Neural cell (in vitro differentiated cells): ENCODE data around the gene DUSP5. TPM values are rescaled to one million over a fixed set of nuclear protein-coding genes. Genes with fewer than 3 reads are reported as not detected.

Source experiments
- H2AFZ ChIP-seq: fragments of 200-600, 300-800 bp; sonication (generic), shearing (Covaris generic); 2 replicates; pipeline ENCODE4 v1.6.0; 2014; ENCODE audit warnings: low read depth, mild to moderate bottlenecking, antibody characterized with exemption, low read length, moderate library complexity
- H3F3A ChIP-seq: fragments of 200-600 bp; shearing (Covaris generic); 2 replicates; pipeline ENCODE4 v1.6.1; 2016; ENCODE audit warnings: mild to moderate bottlenecking, moderate library complexity, mixed read lengths, antibody characterized with exemption, low read length; ENCODE audit not compliant: insufficient read depth, poor library complexity, severe bottlenecking
- H3K27ac ChIP-seq: fragments of 200-600, 300-800 bp; sonication (generic), shearing (Covaris generic); 2 replicates; pipeline ENCODE4 v1.5.1; 2014; ENCODE audit warnings: mild to moderate bottlenecking, low read length, moderate library complexity
- H3K27me3 ChIP-seq: fragments of 300-800, 200-600 bp; sonication (generic), shearing (Covaris generic); 2 replicates; pipeline ENCODE4 v1.6.0; 2014; ENCODE audit warnings: mild to moderate bottlenecking, low read depth, low read length, moderate library complexity; ENCODE audit not compliant: insufficient read depth
- H3K36me3 ChIP-seq: fragments of 300-800, 200-600 bp; sonication (generic), shearing (Covaris generic); 2 replicates; pipeline ENCODE4 v1.5.1; 2014; ENCODE audit warnings: mild to moderate bottlenecking, antibody characterized with exemption, low read length, moderate library complexity; ENCODE audit not compliant: insufficient read depth
- H3K4me2 ChIP-seq: fragments of 300-800, 200-600 bp; sonication (generic), shearing (Covaris generic); 2 replicates; pipeline ENCODE4 v1.6.0; 2014; ENCODE audit warnings: mild to moderate bottlenecking, low read length
- H3K4me3 ChIP-seq: fragments of 300-800, 200-600 bp; sonication (generic), shearing (Covaris generic); 2 replicates; pipeline ENCODE4 v1.5.1; 2014; ENCODE audit warnings: mild to moderate bottlenecking, low read length, moderate library complexity
- H3K79me2 ChIP-seq: fragments of 200-600 bp; shearing (Covaris generic); replicated peaks from 2 replicates; pipeline ENCODE4 v1.6.0; 2014; ENCODE audit warnings: mild to moderate bottlenecking, low read length, moderate library complexity; ENCODE audit not compliant: insufficient read depth
- H3K9ac ChIP-seq: fragments of 300-800, 200-600 bp; sonication (generic), shearing (Covaris generic); 2 replicates; pipeline ENCODE4 v1.6.1; 2016; ENCODE audit warnings: mild to moderate bottlenecking, low read length, mixed read lengths
- H3K9me2 ChIP-seq: fragments of 200-600 bp; shearing (Covaris generic); 2 replicates; pipeline ENCODE4 v1.6.1; 2016; ENCODE audit warnings: mild to moderate bottlenecking, low read length, mixed read lengths; ENCODE audit not compliant: insufficient read depth
- H3K9me3 ChIP-seq: fragments of 200-600, 300-800 bp; sonication (generic), shearing (Covaris generic); 2 replicates; pipeline ENCODE4 v1.6.1; 2016; ENCODE audit warnings: mild to moderate bottlenecking, mixed run types, low read length, moderate library complexity, mixed read lengths
- H4K20me1 ChIP-seq: fragments of 200-600 bp; shearing (Covaris generic); 2 replicates; pipeline ENCODE4 v1.6.1; 2016; ENCODE audit warnings: mild to moderate bottlenecking, mixed run types; ENCODE audit not compliant: insufficient read depth
- CTCF ChIP-seq: fragments of 450-650 bp; IDR thresholded peaks from 2 replicates; pipeline ENCODE4 v1.5.1; 2014; ENCODE audit warnings: antibody characterized with exemption, mild to moderate bottlenecking, moderate library complexity; ENCODE audit not compliant: poor library complexity, severe bottlenecking
- EP300 ChIP-seq: fragments of 450-650 bp; conservative IDR thresholded peaks from 2 replicates; pipeline ENCODE4 v1.6.1; 2014; ENCODE audit warnings: antibody characterized with exemption, mild to moderate bottlenecking, moderate library complexity; ENCODE audit not compliant: poor library complexity, severe bottlenecking
- EZH2 ChIP-seq: fragments of 200-600, 300-800 bp; shearing (Covaris generic), sonication (generic); IDR thresholded peaks from 2 replicates; pipeline ENCODE4 v1.6.1; 2014; ENCODE audit warnings: antibody characterized with exemption, low read length, borderline replicate concordance, mild to moderate bottlenecking; ENCODE audit not compliant: insufficient read depth, poor library complexity, severe bottlenecking
- MXI1 ChIP-seq: fragments of 450-650 bp; conservative IDR thresholded peaks from 2 replicates; pipeline ENCODE4 v1.6.1; 2014; ENCODE audit warnings: antibody characterized with exemption, mild to moderate bottlenecking; ENCODE audit not compliant: poor library complexity, severe bottlenecking
- POLR2AphosphoS5 ChIP-seq: IDR thresholded peaks from 2 replicates; pipeline ENCODE4 v1.6.1; 2012
- RAD21 ChIP-seq: fragments of 450-650 bp; conservative IDR thresholded peaks from 2 replicates; pipeline ENCODE4 v1.6.1; 2014; ENCODE audit warnings: antibody characterized with exemption, mild to moderate bottlenecking, moderate library complexity
- SMC3 ChIP-seq: fragments of 450-650 bp; conservative IDR thresholded peaks from 2 replicates; pipeline ENCODE4 v1.6.1; 2014; ENCODE audit warnings: antibody characterized with exemption, mild to moderate bottlenecking, moderate library complexity; ENCODE audit not compliant: poor library complexity
- TAF1 ChIP-seq: IDR thresholded peaks from 2 replicates; pipeline ENCODE4 v1.6.1; 2012; ENCODE audit warnings: low read depth
- polyA plus RNA-seq: library from polyadenylated mRNA; depleted of rRNA; stranded (reverse); fragments of >200 nt; gene quantifications from 2 replicates; pipeline ENCODE4 v1.2.3, GENCODE V29; 2014
- TF ChIP-seq, protein P1 (sequence below): IDR thresholded peaks from 2 replicates; pipeline ENCODE4 v1.6.1; 2012; ENCODE audit warnings: borderline replicate concordance

Gene DUSP5
- polyA plus RNA-seq, 1 donor from 2014 or later: 2.2 TPM

GRCh38 chr10:110488940-110489339 is 8.8 kb upstream of the DUSP5 start:
- H3K79me2 ChIP-seq: no peaks in the 10 kb centered on the region
- no peaks in the 10 kb centered on the region for H3K9me2 ChIP-seq
- no peak overlapping the region for H3K27ac ChIP-seq

DNA sequence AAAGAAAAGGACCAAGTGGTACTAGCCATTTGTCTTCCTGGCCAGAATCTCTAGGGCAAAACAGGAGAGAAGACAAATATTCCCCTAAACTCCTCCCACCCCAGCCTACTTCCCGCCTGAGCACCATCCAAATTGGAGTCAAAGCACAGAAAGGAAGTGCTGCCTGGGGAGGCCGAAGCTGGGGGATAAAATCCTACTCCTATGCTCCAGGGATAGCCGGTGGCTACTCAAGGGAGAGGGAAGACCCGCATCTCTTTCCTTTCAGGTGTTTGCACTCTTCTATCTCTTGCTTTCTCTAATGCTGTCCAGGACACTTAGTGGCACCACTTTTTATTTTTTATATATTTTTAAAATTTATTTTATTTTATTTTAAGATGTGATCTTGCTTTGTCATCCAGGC is 7.1 kb upstream of the DUSP5 start:
- Histone ChIP-seq H2AFZ (no peak overlapping the region), H3K9ac (no peak overlapping the region), H4K20me1 (no peaks in the 10 kb centered on the region), H3K4me3 (no peak overlapping the region), H3K9me2 (no peaks in the 10 kb centered on the region), H3K4me2 (no peak overlapping the region), H3F3A (no peaks in the 10 kb centered on the region), H3K79me2 (no peaks in the 10 kb centered on the region), H3K36me3 (no peaks in the 10 kb centered on the region), H3K27me3 (no peaks in the 10 kb centered on the region), H3K9me3 (no peaks in the 10 kb centered on the region), H3K27ac (no peak overlapping the region)
- TF ChIP-seq EP300: no peak

More at GRCh38 chr10:110488940-110489339, 8.8 kb upstream of the DUSP5 start:
- H3F3A ChIP-seq: no peaks in the 10 kb centered on the region
- no peaks in the 10 kb centered on the region for H3K9me3 ChIP-seq
- H3K9ac ChIP-seq: no peak overlapping the region
- H2AFZ ChIP-seq: no peak overlapping the region
- H3K36me3 ChIP-seq: no peaks in the 10 kb centered on the region
- H3K4me3 ChIP-seq: no peak overlapping the region
- no peaks in the 10 kb centered on the region for H3K27me3 ChIP-seq
- H3K4me2 ChIP-seq: no peak overlapping the region
- TF ChIP-seq TAF1 (no peak), POLR2AphosphoS5 (no peak), EZH2 (no peak), EP300 (no peak), SMC3 (no peak), MXI1 (no peak), RAD21 (no peak)
- no peaks in the 10 kb centered on the region for H4K20me1 ChIP-seq

DNA sequence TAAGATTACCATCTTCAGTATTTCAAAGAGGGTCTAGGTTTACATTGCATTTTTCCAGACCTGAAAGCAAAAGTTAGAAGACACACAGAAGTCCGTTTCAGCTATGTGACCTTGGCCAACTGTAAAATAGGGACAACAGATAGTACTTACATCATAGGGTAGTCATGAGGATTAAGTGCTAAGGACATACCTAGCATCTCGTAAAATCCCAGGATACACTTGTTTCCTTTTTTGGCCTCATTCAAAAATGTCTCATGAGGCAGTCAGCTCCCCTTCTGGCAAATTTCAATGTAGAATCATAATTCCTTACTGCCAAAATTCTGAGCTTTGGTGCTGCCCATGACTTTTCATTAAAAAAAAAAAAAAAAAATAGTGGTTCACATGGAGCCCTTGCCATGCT is 6.4 kb upstream of the DUSP5 start:
- Histone ChIP-seq H3F3A (no peaks in the 10 kb centered on the region), H3K9me3 (no peaks in the 10 kb centered on the region), H3K4me2 (no peak overlapping the region), H2AFZ (no peak overlapping the region), H3K9ac (no peak overlapping the region), H3K27ac (no peak overlapping the region), H3K27me3 (peaks cover 6% of the 10 kb centered on the region), H3K9me2 (no peaks in the 10 kb centered on the region), H4K20me1 (no peaks in the 10 kb centered on the region), H3K79me2 (no peaks in the 10 kb centered on the region), H3K36me3 (no peaks in the 10 kb centered on the region), H3K4me3 (no peak overlapping the region)
- no peak for TF ChIP-seq MXI1

- no peak overlapping the region for H3K27ac ChIP-seq
- no peaks in the 10 kb centered on the region for H3K79me2 ChIP-seq
- no peaks in the 10 kb centered on the region for H3K9me3 ChIP-seq
- H3K36me3 ChIP-seq: no peaks in the 10 kb centered on the region
- no peaks in the 10 kb centered on the region for H3K9me2 ChIP-seq
- peaks cover 15% of the 10 kb centered on the region for H3K27me3 ChIP-seq
- H2AFZ ChIP-seq: no peak overlapping the region
- H3K4me3 ChIP-seq: no peak overlapping the region
- H3K4me2 ChIP-seq: no peak overlapping the region
- H4K20me1 ChIP-seq: no peaks in the 10 kb centered on the region
- H3K9ac ChIP-seq: no peak overlapping the region
- H3F3A ChIP-seq: no peaks in the 10 kb centered on the region
- TF ChIP-seq POLR2AphosphoS5 (no peak), CTCF (no peak), RAD21 (no peak), TAF1 (no peak), SMC3 (no peak), EZH2 (no peak), EP300 (no peak), MXI1 (no peak)
- TF ChIP-seq, protein P1, sequence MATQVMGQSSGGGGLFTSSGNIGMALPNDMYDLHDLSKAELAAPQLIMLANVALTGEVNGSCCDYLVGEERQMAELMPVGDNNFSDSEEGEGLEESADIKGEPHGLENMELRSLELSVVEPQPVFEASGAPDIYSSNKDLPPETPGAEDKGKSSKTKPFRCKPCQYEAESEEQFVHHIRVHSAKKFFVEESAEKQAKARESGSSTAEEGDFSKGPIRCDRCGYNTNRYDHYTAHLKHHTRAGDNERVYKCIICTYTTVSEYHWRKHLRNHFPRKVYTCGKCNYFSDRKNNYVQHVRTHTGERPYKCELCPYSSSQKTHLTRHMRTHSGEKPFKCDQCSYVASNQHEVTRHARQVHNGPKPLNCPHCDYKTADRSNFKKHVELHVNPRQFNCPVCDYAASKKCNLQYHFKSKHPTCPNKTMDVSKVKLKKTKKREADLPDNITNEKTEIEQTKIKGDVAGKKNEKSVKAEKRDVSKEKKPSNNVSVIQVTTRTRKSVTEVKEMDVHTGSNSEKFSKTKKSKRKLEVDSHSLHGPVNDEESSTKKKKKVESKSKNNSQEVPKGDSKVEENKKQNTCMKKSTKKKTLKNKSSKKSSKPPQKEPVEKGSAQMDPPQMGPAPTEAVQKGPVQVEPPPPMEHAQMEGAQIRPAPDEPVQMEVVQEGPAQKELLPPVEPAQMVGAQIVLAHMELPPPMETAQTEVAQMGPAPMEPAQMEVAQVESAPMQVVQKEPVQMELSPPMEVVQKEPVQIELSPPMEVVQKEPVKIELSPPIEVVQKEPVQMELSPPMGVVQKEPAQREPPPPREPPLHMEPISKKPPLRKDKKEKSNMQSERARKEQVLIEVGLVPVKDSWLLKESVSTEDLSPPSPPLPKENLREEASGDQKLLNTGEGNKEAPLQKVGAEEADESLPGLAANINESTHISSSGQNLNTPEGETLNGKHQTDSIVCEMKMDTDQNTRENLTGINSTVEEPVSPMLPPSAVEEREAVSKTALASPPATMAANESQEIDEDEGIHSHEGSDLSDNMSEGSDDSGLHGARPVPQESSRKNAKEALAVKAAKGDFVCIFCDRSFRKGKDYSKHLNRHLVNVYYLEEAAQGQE: no peak
These were observed 5.5 kb upstream of the DUSP5 start for GRCh38 chr10:110492069-110492822.
